DMS53 treated with DMSO at 0.1 percent for 48 hours (cell line): ENCODE measurements around the gene GSK3A.
"Not testable (repeated sequence)": the region's sequence is repeated elsewhere in the genome, so short reads cannot be mapped to it uniquely, and the experiment has no call there.

Experiments
- DNase-seq: peaks from one replicate; lab custom pipeline; 2025; ENCODE audit not compliant: unreplicated experiment; lab: John Stamatoyannopoulos, UW

GSK3A gene

GRCh38 chr19:42268704-42269477 lies 26.5 kb upstream of the GSK3A start, which contains the start of gene CIC:
Gene CIC, plus strand, starts transcription at chr19:42269252. Its CDS starts 2,532 bp downstream, at chr19:42271784.
- peak; percentile 100 for DNase-seq

- peak; percentile 99 for DNase-seq
Measured at GRCh38 chr19:42268142-42268703, 25.8 kb upstream of the GSK3A start.

- peak; percentile 28 for DNase-seq
Measured at GRCh38 chr19:42267644-42268141, 25.3 kb upstream of the GSK3A start.

- DNase-seq, result not testable (repeated sequence)
Measured at GRCh38 chr19:42266928-42267603, 24.7 kb upstream of the GSK3A start.

DNA sequence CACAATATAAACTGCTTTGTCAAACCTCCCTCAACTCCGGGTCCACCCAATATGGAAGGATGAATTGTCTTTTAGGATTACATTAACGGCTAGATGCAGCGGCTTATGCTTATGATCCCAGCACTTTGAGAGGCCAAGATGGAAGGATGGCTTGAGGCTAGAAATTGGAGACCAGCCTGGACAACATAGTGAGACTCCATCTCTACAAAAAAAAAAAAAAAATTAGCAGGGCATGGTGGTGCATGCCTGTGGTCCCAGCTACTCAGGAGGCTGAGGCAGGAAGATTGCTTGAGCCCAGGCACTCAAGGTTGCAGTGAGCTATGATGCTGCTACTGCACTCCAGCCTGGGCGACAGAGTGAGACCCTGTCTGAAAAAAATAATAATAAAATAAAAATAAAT lies 23.7 kb upstream of the GSK3A start:
- DNase-seq, result not testable (repeated sequence)

GRCh38 chr19:42261763-42262162 lies 19.4 kb upstream of the GSK3A start:
- DNase-seq, result no peak

DNA sequence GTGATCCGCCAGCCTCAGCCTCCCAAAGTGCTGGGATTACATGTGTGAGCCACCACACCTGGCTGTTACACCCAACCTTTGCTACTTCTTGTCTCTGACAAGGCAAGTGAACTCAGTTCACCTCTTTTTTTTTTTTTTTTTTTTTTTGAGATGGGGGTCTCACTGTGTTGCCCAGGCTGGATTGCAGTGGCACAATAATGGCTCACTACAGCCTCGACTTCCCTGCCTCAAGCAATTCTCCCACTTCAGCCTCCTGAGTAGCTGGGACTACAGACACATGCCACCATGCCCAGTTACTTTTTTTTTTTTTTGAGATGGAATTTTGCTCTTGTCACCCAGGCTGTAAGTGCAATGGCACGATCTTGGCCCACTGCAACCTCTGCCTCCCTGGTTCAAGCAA lies 15.4 kb upstream of the GSK3A start:
- not testable (repeated sequence) for DNase-seq

GRCh38 chr19:42255766-42256745 lies 13.7 kb upstream of the GSK3A start:
- DNase-seq, result peak; percentile 42

DNA sequence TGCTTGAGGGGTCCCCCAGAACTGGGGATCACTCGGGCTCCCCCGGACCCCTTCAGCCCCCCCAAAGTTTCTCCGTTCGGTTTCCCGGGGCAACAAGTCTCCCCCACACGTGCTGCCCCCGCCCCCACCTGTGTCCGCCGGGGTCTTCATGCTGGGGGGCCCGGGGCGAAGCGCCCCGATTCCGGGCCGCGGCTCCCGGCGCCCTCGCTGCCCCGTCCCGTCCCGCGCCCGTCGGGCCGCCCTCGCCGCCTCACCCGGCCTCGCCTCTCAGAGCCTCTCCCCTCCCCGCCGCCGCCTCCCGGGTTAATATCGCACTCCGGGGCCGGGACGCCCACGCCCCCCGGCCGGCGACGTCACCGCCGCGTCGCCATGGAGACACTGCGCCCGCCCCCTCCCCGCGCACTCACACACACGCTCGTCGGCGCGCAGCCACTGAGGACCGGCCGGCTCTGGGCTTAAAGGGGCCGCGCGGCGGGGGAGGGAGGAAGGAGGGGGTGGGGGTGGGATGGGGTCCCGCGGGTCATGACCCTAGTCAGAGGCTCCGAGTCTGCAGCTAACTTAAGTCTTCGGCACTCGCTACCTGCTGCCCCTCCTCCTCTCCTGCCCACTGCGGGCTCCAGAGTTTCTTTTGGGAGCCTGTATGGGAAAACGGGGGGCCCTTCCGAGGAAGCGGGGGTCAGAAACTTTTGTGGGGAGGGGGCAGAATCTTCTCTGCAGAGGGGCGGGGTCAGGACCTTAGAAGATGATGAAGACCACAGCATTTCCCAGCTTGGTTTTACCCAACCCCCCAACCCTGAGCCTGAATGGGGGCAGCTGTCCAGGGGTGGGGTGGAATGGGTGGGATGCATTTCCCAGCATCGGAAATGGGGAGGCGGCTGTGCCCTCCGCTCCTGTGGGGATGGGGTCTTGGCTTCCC lies 12.7 kb upstream of the GSK3A start, which contains the start of gene ERF:
ERF (minus strand) TSS at position 279 of the 916 bp plus-strand sequence; CDS start at position 150, 129 bp downstream.
- peak; percentile 68 for DNase-seq

- peak; percentile 28 for DNase-seq
Measured at GRCh38 chr19:42254089-42254849, 11.9 kb upstream of the GSK3A start.

DNA sequence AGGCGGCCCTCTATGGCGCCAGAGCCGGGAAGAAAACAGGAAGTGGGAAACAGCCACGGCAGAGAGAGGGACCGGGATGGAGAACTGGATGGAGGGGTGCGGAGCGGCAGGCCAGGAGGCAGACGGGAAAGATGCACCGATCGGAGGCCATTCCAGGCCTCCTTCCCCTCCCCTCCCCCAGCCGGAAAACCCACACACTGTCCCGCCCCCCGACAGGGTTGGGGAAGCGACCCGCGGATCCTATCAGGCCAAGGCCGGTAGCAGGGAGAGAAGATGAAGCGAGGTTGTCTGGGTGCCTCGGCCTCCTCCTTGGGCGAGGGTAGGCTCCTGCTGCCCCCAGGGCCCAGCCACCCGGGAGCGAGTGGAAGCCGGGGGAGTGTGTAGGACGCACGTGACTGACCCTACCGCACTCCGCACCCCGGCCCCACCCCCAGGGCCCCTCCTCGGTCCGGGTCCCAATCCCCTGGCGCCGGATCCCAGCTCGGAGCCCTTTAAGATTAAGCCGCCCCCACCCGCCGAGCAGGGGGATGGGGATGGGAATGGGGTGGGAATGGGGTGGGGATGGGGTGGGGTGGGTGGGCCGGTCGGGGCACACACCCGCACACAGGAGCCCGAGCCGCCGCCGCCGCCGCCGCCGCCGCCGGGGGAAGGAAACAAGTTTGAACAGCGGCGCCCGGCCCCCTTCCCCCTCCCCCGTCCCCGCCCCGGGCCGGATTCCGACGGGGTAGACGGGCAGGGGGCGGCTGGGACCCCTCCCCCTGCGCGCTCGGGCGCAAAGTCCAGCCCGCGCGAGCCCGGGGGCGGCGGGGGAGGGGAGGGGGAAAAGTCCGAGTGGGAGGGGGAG lies 11.1 kb upstream of the GSK3A start:
- DNase-seq, result peak; percentile 7

DNA sequence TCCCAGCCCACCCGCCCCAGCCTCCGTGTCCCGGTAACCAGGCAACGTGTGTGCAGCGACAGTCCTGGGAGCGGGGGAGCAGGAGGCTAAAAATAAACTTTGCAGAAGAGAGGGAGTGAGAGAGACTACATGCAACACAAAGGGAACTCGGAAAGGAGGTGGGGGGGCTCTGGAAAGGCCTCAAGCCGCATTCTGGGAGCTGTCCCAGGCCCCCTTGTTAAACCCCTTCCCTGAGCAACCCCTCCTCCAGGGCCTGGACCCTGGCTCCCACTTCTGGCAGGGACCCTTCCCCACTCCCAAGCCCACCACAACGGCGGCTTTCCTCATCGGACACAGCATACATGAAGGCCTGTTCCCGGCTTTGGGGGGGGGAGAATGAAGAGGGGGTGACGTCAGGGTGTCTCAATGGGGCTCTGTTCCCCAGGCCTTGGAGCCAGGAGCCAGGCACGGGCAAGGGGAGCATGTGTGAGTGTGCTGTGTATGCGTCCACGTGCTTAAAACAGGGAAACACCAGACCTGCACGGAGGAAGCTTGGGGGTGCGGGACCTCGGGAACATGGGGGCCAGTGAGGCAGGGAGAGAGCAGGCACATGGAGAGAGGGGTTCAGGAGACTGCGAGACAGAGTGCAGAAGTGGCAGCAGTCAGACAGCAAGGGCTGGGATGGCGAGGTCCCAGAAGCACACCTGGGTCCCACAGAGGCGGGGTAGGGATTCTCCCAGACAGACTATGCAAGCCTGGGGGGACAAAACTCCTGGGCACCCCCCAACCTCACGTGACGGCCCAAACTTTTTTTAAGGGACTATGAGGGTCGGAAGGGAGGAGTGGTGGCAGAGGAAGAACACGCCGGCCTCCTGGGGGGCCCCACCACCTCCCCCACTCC lies 10.2 kb upstream of the GSK3A start:
- no peak for DNase-seq

- DNase-seq, result no peak
Measured at GRCh38 chr19:42251572-42252358, 9.4 kb upstream of the GSK3A start.

DNA sequence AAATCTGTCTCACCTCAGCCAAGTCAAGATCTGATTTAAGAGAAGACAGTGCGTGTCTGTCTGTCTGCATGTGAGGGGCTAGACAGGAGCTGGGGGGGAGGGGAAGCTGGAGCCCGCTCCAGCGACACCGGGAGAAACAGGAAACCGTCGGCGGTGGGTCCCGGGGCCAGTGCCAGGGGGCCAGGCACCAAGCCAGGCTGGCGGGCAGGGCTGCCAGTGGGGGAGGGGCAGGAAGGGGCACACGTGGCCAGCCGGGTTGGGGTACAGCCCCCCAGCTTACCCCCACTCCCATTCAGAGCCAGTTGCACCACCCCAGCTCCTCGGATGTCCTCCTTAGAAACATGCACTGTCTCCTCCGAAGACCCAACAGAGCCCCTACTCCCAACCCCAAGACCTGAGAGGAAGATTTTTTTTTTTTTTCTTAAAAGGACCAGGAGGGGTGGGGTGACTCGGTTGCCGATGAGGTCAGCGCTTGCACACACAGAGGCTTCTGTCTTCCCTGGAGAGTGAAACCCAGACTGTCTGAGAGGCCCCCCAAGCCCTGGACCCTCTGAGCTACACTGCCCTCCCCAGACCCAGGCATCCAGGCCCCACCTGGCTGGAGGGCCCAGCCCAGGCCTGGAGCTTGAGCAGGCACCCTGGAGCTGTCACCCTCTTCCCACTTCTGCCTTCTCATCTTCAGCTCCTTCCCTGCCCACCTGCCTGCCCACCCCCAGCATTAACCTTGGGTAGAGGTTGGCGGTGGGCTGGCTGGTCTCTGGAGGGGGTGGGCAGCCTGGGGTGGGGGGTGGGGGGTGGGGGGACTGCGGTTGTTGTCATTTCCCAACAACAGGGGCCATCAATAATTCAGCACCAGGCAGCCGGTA lies 8.5 kb upstream of the GSK3A start:
- no peak for DNase-seq

DNA sequence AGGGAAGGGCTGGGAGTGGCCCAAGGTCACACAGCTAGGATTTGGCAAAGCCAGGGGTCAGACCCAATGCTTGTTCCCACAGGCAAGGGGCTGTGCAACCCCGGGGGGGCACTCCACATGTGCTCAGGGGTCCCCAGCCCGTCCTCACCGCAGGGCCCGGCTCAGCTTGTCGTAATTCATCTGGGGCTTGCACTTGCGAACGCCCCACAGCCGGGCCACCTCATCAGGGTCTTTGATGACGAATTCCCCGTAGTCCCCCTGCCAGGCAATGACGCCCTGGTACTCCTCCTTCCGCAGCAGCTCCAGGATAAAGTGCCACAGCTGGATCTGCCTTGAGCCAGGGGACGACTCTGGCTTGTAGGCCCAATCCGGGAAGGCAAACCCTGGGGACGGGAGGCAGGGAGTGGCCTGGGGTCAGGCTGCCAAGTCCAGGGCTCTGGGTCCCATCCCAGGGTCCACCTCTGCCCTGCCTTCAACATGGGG lies 7.8 kb upstream of the GSK3A start:
- no peak for DNase-seq
